ENCODE results near the gene DCXR. TPM values are rescaled to one million over a fixed set of nuclear protein-coding genes. Genes with fewer than 3 reads are reported as not detected.

The DCXR gene
- total RNA-seq, 1 donor from 2014 or later, result 219 TPM

GRCh38 chr17:82009413-82009812, 28.1 kb downstream of the DCXR start:
- Histone ChIP-seq H3K4me3 (no peak overlapping the region), H3K36me3 (no peaks in the 10 kb centered on the region), H3K27me3 (ENCODE audit: low read depth) (no peaks in the 10 kb centered on the region), H3K4me1 (peaks cover 64% of the 10 kb centered on the region), H3K9me3 (replicated peaks) (no peaks in the 10 kb centered on the region), H3K27ac (replicated peaks) (no peak overlapping the region)
- intact Hi-C loops (cut with micrococcal nuclease), result no loop called here
- DNase-seq, result no peak
- TF ChIP-seq, protein P1, sequence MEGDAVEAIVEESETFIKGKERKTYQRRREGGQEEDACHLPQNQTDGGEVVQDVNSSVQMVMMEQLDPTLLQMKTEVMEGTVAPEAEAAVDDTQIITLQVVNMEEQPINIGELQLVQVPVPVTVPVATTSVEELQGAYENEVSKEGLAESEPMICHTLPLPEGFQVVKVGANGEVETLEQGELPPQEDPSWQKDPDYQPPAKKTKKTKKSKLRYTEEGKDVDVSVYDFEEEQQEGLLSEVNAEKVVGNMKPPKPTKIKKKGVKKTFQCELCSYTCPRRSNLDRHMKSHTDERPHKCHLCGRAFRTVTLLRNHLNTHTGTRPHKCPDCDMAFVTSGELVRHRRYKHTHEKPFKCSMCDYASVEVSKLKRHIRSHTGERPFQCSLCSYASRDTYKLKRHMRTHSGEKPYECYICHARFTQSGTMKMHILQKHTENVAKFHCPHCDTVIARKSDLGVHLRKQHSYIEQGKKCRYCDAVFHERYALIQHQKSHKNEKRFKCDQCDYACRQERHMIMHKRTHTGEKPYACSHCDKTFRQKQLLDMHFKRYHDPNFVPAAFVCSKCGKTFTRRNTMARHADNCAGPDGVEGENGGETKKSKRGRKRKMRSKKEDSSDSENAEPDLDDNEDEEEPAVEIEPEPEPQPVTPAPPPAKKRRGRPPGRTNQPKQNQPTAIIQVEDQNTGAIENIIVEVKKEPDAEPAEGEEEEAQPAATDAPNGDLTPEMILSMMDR (IDR thresholded peaks at IDR 0.05; ENCODE audit: borderline replicate concordance), result no peak

DNA sequence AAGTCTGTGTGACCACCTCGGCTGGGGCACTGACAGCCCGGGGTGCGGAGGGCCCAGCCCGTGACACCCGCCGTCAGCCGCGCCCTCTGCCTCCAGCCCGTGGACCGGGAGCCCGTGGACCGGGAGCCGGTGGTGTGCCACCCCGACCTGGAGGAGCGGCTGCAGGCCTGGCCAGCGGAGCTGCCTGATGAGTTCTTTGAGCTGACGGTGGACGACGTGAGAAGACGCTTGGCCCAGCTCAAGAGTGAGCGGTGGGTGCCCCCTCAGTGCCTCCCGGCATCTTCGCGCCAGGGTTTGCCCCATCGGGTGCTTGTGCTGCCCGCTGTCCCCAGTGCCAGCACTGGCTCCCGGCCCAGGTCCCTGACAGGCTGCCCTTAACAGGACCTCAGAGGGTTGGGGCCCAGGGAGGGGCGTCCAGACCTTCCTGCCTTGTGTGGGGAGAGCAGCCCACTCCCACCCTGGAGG, 28.5 kb downstream of the DCXR start:
- intact Hi-C loops (cut with micrococcal nuclease), result no loop called here
- DNase-seq, result peak; percentile 51
- no peaks in the 10 kb centered on the region for H3K36me3 ChIP-seq
- H3K4me1 ChIP-seq, result peaks cover 62% of the 10 kb centered on the region
- TF ChIP-seq, protein P1 (IDR thresholded peaks at IDR 0.05; ENCODE audit: borderline replicate concordance), result no peak
- no peaks in the 10 kb centered on the region for H3K27me3 ChIP-seq (ENCODE audit: low read depth)
- H3K4me3 ChIP-seq, result no peak overlapping the region
- H3K9me3 ChIP-seq (replicated peaks), result no peaks in the 10 kb centered on the region
- no peak overlapping the region for H3K27ac ChIP-seq (replicated peaks)

DNA sequence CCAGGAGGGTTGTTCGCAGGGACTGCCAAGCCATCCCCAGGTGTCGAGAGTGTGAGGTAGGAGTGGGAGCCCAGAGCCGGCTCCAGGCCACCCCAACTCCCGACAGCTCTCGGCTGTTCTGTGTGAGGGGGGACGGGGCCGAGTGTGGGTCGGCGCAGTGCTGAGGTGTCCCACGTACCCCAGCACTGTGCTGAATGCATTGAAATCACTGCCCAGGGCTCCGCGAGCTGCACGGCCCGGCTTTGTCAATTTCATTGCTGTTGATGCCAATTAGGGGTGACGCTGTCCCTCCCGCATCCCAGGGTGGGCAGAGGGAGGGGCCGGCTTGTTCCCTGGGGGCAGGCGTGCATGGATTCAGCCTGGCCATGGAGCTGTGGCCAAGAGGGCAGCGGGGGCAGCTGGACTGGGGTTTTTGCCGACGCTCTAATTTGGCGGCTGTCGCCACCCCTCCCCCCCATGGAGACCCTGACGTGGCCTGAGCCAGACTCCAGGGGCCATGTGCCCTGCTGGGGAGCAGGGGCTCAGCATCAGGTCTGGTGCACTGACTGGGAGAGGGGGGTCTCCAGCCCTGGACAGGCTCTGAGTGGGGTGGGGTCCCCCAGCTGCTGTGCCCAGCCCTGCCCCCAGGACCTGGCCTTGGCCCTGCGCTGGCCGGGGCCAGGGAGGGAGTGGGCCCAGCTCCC, 29.1 kb downstream of the DCXR start:
- DNase-seq, result no peak
- no peaks in the 10 kb centered on the region for H3K9me3 ChIP-seq (replicated peaks)
- H3K36me3 ChIP-seq, result no peaks in the 10 kb centered on the region
- TF ChIP-seq, protein P1 (IDR thresholded peaks at IDR 0.05; ENCODE audit: borderline replicate concordance), result no peak
- intact Hi-C loops (cut with micrococcal nuclease), result no loop called here
- no peak overlapping the region for H3K27ac ChIP-seq (replicated peaks)
- H3K4me3 ChIP-seq, result no peak overlapping the region
- no peaks in the 10 kb centered on the region for H3K27me3 ChIP-seq (ENCODE audit: low read depth)
- peaks cover 62% of the 10 kb centered on the region for H3K4me1 ChIP-seq

- Histone ChIP-seq H3K36me3 (no peaks in the 10 kb centered on the region), H3K4me1 (peaks cover 62% of the 10 kb centered on the region), H3K9me3 (replicated peaks) (no peaks in the 10 kb centered on the region), H3K27me3 (ENCODE audit: low read depth) (no peaks in the 10 kb centered on the region), H3K27ac (replicated peaks) (no peak overlapping the region), H3K4me3 (no peak overlapping the region)
- TF ChIP-seq, protein P1 (IDR thresholded peaks at IDR 0.05; ENCODE audit: borderline replicate concordance), result no peak
- intact Hi-C loops (cut with micrococcal nuclease), result no loop called here
- DNase-seq, result no peak
Measured at GRCh38 chr17:82007495-82008257, 29.8 kb downstream of the DCXR start.

- Histone ChIP-seq H3K36me3 (no peaks in the 10 kb centered on the region), H3K4me1 (peaks cover 62% of the 10 kb centered on the region), H3K4me3 (no peak overlapping the region), H3K9me3 (replicated peaks) (no peaks in the 10 kb centered on the region), H3K27ac (replicated peaks) (no peak overlapping the region), H3K27me3 (ENCODE audit: low read depth) (no peaks in the 10 kb centered on the region)
- TF ChIP-seq, protein P1 (IDR thresholded peaks at IDR 0.05; ENCODE audit: borderline replicate concordance), result no peak
- no peak for DNase-seq
- intact Hi-C loops (cut with micrococcal nuclease), result no loop called here
Measured at GRCh38 chr17:82007228-82007494, 30.3 kb downstream of the DCXR start.

Measured in left ventricle myocardium inferior (tissue), 1 donor.